GM04504 (cell line): ENCODE results near the gene TSPYL4.
A peak's percentile ranks its signal among the peaks of the same experiment; 100 is the strongest.
"Not testable (repeated sequence)": the region's sequence is repeated elsewhere in the genome, so short reads cannot be mapped to it uniquely, and the experiment has no call there.

Experiments
- DNase-seq: peaks from one replicate; pipeline ENCODE4 v3.0.0-alpha.2; 2012; ENCODE audit warnings: low read depth

Gene TSPYL4

GRCh38 chr6:116253505-116254296 is at the start of gene TSPYL4:
Gene TSPYL4 (minus strand): TSS chr6:116254075. CDS start chr6:116254008, 67 bp downstream.
- peak; percentile 88 for DNase-seq

DNA sequence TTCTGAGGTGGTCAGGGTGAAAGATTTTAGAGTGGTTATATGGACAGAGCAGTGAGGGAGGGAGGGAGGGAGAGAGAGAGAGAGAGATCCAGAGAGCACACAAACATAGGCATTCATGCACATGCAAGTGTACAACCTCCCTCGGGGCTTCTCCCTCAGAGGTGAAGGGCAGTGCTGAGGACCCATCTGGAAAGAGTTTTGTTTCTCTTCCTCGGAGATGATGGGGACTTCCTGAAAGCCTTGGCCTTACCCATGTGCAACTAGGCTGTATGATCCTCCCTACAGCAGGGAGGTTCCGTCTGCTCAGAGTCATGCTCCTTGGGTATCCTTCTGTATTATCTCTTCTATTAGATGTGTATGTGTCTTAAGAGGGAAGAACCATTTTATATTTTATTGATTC is 47.2 kb upstream of the TSPYL4 start:
- no peak for DNase-seq

DNA sequence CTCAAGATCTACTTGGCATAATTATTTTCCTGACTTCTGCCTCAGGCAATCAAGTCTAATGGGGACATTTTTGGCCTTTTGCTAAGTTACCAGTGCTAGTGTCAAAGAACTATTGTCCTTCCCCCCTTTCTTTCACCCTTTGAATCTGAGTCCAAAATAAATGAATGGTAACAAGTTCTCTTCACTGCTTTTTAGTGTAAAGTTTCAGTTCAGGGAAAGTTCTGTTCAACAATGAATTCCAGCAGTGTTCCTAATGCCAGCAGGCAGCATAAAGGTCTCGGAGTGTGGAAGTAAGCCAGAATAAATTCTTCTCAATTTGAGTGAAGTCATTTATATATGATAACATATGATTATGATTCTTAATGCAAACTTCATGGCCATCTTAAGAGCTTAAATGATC is 46.7 kb upstream of the TSPYL4 start:
- no peak for DNase-seq

GRCh38 chr6:116298973-116299372 is 45.1 kb upstream of the TSPYL4 start:
- DNase-seq: no peak

GRCh38 chr6:116298273-116298672 is 44.4 kb upstream of the TSPYL4 start:
- no peak for DNase-seq

- DNase-seq: no peak
Measured at GRCh38 chr6:116292553-116292952, 38.7 kb upstream of the TSPYL4 start.

DNA sequence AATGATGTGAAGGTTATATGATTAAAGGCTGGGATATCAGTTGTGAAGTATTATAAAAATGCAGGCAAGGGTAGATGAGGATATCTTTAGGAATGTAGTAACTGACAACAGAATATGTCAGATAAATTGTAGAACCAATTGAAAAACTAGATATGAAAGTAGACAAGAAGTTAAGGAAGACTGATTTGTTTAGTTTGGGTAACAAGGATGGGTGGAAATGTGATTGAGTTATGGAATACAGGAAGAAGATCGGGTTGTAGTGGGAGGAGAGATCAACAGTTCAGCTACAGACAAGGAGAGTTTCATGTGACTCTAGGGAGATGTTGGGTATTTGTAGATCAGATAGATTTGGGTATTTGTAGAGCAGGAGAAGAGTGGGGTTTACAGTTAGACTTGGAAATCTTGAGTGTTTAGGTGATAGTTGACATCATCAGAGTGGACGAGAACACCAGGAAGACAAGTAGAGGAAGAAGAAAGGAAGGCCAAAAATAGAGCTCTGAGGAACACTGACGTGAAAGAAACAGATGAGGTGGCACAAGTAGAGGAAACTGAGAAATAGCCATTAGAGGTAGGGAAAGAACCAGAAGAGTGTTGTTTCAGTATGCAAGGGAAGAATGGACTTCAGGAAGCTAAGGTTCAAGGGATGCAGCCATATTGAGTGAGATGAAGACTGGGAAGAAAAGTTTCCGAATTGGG is 38.0 kb upstream of the TSPYL4 start:
- DNase-seq: no peak

DNA sequence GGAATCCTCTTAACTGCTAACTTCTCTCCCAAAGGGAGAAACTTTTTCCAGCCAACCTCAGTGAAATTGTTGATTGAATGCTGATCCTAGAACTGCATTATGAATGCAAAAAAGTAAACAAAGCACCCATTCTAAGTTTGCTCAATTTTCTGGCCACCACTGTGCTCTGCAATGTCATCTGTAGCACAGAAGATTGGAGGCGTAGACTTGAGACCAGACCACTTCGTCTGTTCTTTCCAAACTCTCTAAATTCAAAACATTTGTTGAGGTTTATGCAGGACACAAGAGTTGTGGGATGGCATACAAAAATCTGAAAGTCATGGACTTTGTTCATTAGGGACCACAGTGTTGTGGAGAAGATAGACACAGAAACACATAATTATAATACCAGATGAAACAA is 36.9 kb upstream of the TSPYL4 start:
- DNase-seq: no peak

DNA sequence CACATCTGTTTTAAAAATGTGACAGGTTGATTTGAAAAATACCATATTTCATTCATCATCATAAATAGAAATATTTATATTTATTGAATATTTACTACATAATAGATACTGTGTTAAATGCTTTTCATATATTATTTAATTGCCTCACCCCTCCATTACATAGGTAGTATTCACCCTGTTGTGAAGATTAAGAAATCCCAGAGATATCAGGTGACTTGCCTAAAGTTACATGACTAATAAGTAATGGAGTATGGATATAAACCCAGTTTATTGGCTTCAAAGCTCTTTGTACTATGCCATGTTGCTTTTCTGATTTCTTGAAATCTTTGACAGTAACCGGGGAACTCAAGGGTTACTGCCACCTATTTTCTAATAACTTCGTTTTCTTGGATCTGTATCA is 36.0 kb upstream of the TSPYL4 start:
- DNase-seq: no peak

GRCh38 chr6:116287689-116288282 is 33.9 kb upstream of the TSPYL4 start:
- DNase-seq: no peak

DNA sequence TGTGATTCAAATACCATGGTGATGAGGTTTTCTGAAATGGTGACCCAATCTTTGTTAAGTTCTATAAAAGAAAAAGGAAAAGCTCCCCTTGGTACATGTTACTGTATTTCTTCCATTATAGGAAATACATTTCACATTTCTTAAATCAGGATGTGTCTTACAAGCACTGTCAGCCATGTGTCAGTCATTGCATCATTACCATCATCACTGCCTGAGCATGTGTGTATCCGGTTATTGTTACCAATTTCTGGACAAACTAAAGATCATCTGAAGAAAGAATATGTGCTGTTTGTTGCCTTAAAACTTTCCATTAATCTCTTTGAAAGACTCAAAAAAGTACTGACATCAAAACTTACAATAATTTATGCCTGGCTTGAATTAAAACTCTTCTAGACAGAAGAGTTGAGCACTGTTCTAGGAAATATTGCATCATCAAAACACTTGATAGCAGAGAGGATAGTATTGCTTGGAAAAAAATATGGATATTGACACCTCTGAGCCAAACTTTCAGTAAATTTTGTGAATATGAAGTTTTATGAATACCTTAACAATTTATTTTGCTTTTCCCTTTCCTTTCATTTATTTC is 33.0 kb upstream of the TSPYL4 start:
- no peak for DNase-seq

DNA sequence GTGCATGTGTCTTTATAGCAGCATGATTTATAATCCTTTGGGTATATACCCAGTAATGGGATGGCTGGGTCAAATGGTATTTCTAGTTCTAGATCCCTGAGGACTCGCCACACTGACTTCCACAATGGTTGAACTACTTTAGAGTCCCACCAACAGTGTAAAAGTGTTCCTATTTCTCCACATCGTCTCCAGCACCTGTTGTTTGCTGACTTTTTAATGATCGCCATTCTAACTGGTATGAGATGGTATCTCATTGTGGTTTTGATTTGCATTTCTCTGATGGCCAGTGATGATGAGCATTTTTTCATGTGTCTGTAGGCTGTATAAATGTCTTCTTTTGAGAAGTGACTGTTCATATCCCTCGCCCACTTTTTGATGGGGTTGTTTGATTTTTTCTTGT is 31.1 kb upstream of the TSPYL4 start:
- not testable (repeated sequence) for DNase-seq

GRCh38 chr6:116283191-116283590 is 29.3 kb upstream of the TSPYL4 start:
- no peak for DNase-seq

DNA sequence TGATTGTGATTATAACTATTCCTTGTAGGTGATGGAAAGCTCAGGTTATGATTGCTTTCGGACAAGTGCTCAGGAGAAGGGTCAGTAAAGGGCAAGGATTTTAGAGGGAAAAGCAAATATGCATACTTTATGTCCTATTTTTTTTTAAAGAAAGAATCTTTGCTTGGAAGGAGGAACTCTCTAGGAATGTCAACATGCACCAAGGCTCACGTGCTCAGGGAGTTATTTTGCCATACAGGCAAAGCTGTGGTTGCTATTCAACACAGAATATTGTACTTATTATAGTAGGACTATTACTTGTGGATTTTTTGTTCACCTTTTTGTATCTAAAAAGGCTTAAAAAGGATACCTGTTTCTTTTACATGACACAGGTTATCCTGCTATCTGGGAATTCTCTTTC is 28.8 kb upstream of the TSPYL4 start:
- DNase-seq: no peak

DNA sequence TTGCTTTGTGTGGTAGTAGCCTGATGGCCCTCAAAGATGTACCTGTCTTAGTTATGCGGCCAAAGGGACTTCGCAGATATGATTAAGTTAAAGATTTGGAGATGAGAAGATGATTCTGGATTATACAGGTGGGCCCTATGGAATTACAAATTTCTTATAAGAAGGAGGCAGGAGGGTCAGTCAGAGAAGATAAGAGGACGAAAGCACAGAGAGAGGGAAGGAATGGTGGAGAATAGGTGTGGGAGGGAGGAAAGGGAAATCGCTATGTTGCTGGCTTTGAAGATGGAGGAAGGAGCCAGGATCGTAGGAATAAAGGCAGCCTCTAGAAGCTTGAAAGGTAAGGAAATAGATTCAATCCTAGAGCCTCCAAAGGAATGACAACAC is 27.1 kb upstream of the TSPYL4 start:
- DNase-seq: no peak

DNA sequence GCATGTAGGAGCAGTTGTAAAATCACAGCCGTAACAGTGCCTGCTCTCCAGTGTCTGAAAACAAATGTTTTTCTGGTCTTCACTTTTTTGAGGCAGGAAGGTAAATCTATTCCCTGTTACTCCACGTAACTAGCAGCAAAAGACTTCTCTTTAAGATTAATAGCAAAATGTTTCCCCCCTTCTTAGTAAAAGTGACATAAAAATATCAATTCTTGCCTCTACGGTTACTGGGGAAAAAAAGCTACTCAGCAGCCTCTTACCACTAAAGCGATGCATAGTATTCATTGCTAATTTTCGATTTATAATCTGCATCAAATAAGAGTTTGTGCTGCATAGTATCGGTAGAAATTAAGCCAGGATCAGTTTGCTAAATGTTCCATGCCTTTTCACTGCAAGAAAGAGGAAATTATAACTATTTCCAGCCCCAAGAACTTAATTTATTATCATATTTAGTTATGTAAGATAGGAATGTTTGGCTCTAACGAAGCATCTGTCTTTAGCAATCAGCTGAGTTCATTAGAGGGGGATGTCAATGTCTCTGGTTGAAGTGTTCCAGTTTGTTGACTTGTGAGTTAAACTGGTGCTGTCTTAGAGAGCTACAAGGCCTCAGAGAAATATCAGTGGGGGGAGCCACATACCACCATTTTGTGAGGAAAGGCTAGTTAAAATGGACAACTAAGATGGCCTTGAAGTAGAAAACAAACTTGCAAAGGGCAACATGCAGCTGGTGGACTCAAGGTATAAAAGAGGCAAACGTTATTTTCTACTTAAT is 26.5 kb upstream of the TSPYL4 start:
- DNase-seq: no peak

GRCh38 chr6:116279232-116280160 is 25.6 kb upstream of the TSPYL4 start, which contains the start of gene TSPYL1:
Gene TSPYL1 (minus strand): TSS chr6:116279930. CDS start chr6:116279830, 100 bp downstream.
- DNase-seq: peak; percentile 93

- no peak for DNase-seq
Measured at GRCh38 chr6:116278854-116279231, 25.0 kb upstream of the TSPYL4 start.

DNA sequence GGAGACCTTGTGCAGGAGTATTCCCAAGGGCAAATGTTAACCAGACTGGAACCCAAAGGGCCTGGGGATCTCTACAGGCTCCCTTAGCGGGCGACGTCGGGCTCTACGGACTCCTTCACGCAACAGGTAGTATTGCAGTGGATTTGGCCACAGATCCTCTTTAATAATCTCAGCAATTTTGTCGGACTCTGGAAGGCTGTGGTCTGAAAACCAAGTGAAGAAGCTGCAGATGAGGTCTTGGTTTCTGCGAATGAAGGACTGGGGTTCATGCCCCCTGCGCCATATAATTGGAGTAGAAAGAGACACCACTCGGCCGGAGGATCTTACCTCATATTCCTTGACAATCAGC is 24.6 kb upstream of the TSPYL4 start:
- DNase-seq: no peak

DNA sequence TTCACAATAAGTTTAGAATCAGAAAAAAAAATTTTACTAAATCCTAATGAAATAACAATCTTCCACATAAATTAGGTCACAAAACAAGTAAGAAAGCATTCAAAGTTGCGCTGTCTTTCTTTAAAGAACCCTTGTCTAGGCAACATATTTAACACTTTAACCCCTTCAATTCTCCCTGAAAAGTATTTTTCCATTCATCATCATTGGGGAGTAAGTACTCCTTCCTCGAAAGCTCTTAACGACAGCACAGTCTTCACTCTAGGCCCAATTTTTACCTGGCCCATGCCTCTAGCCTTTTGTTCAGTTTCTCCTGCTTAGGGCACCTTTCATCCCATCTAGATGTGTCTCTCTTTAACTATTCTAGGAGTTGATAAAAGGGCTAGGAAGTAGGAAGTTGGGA is 23.2 kb upstream of the TSPYL4 start:
- DNase-seq: no peak

DNA sequence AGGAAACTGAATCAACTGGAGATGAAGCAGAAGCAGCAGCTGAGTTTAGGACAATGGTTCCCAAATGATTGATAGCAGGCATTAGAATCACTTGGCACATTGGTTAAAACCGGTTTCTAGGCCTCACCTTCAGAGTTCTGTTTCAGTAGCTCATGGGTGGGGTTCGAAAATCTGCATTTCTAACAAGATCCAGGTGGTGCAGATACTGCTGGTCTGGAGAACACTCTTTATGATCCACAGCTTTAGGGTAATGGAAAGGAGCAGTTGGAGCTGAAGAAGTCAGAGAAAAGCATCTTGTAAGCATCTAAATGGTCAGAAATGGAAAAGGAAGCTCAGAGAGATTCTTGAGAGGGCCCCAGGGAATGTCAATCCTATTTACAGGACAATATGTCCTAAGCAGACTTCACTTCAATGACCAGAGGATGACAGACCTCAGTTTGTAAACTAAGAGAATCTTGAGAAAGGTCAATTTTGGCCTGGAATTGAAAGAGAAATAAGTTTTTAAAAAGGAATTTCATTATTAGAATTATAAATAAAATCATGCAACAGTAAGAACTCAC is 17.4 kb upstream of the TSPYL4 start:
- no peak for DNase-seq
